Cortex of kidney (tissue), 1 donor: ENCODE results near the gene ADH1C.

ENCODE experiments used
- DNase-seq: peaks from one replicate; lab custom pipeline; 2025; lab: John Stamatoyannopoulos, UW

The ADH1C gene

GRCh38 chr4:99301376-99302164 lies 51.0 kb downstream of the ADH1C start:
- no peak for DNase-seq

DNA sequence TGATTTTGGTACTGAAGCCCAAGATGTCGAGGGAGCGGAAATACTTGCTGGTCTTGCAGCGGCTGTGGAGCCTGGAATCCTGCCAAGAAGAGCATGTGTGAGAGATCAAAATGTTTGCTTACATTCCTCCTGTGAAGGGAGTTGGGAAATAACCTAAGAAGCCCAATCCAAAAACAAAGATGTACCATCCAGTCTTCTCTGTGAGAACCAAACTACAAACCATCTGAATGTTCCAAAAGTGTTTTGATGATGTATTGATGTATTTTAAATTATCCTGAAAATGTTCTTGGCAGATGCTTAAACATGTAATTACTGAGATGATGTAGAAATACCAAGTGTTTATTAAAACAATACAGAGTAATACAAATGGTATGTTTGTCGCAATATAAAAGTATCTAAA lies 51.6 kb downstream of the ADH1C start:
- no peak for DNase-seq

GRCh38 chr4:99293357-99293756 lies 59.2 kb downstream of the ADH1C start:
- no peak for DNase-seq

- no peak for DNase-seq
Measured at GRCh38 chr4:99290848-99291786, 61.4 kb downstream of the ADH1C start, which contains the start of gene ADH1A. ADH1A (minus strand) TSS chr4:99290985; CDS start chr4:99290914, 71 bp downstream.
